HG02571 (cell line): ENCODE results near the gene ARHGAP10.
"Not testable (repeated sequence)": the region's sequence is repeated elsewhere in the genome, so short reads cannot be mapped to it uniquely, and the experiment has no call there.

ENCODE experiments used
- ATAC-seq: cut with Tn5 transposase; IDR thresholded peaks from one replicate; pipeline ENCODE4 v1.9.1; 2021; ENCODE audit warnings: mild to moderate bottlenecking, moderate library complexity; ENCODE audit not compliant: unreplicated experiment

The ARHGAP10 gene

DNA sequence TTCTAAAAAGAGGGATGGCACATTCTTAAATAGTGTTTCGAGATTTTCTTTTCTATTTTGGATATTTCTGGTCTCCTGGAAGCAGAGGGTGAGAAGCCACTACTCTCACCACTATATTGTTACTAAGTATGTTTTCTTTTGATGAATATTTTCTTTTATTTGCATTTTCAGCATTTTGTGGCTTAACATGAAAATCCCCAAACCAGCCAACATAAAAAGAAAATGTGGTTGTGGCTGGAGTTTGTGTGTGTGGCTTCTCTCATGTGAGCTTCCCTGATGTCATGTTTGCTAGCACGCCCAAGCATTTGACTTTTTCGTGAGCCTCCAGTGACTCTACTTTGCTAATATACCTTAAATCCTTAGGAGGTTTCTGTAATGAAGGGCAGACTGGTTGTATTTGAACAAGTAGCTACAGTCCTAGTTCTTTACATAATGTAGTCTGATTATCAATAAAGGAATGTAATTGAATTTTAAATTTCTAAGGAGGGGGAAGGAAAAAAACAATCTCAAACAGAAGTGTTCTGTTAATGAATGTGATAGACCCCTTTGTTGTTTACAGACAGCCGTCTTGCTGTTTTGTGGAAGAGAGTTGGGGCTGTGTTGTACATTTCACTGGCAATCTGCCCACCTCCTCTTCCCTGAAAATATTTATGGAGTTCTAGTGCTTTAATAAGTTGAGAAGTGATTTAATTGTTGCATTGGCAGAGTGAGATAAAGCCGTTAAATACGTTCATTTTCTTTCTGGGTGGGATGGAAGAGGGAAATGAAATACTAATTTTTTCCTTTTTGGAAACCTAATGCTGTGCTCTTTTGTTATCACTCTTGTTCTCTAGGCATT lies 114.6 kb downstream of the ARHGAP10 start:
- peak; percentile 78 for ATAC-seq

DNA sequence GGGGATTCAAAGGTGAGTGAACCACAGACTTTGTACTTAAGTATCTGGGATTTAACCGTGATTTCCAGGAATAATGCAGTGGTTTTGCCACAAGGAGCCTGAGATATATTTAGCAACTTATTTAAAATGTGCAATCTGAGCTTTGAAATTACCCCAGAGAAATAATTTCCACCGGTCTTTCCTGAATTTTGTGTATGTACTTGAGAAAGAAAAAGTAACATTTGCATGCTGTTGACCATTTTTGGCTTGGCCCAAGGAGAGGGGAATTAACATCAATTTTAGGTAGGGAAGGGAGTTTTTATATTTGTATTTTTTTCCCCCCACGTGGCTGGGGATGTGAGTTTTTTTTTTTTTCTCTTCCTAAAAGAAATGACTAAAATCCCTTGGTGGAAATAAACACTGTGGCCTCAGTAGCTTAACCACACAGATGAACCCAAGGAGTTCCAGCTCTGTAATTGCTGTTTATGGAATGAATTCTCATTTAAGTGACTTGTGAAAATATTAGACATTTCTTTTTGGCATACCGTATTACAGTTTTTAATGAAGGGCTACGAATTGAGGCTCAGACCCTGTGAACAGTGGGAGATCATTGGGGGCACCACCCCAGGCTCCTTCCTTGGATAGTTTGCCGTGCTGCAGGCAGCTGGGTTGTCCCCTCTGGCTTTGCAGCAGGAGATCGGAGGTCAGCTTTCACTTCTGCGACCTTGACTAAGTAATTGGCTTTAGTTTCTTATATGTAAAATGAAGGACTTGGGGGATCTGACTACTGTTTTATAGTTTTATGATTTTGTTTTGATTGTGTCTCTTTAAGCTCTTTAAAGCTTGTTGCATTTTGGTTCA lies 116.1 kb downstream of the ARHGAP10 start:
- ATAC-seq: no peak

DNA sequence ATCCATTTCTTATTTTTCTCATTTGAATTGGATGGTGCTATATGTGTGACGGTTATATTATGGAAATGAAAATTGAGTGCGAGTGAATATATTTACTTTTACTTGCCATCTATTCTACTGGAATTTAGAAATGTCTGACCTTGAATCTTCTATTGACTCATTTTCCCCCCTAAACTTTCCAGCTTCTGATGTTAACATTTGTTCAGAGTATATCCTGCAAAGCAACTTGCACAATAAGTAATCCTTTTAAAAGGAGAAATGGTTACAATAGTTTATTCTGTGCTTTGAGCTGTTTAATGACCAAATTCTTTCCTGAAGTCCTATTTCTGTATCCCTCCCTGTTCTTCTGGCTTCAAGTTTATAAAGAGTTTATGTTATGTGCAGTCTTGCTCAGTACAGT lies 116.7 kb downstream of the ARHGAP10 start:
- ATAC-seq: no peak

DNA sequence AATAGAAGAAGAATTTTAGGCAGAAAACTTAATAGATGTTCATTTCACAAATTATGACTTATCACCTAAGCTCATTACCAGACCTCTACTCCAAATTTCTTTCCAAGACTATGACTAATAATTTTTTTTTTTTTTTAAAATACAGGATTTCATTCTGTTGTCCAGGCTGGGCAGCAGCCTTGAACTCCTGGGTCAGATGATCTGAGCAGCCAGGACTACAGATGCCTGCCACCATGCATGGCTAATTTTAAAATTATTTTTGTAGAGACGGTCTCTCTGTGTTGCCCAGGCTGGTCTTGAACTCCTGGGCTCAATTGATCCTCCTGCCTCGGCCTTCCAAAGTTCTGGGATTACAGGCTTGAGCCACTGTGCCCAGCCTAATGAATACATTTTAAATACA lies 119.2 kb downstream of the ARHGAP10 start:
- ATAC-seq: no peak

DNA sequence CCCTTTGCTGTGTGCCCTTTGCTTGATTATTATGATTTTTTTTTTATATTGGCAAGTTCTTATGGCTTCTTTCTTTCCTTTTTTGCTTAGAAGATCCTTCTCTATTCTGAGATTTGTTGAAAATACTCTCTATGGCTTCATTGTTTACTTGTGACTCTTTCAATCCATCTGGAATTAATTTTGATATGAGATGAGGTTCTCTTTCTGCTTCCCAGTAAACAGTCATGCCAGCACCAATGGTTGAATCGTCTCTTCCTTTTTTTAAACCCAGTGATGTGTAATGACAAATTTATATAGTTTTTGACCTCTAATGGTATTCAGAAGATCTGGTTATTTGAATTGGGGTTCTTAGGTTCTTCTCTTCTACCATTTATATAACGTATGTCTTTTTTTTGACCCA lies 121.8 kb downstream of the ARHGAP10 start:
- no peak for ATAC-seq

DNA sequence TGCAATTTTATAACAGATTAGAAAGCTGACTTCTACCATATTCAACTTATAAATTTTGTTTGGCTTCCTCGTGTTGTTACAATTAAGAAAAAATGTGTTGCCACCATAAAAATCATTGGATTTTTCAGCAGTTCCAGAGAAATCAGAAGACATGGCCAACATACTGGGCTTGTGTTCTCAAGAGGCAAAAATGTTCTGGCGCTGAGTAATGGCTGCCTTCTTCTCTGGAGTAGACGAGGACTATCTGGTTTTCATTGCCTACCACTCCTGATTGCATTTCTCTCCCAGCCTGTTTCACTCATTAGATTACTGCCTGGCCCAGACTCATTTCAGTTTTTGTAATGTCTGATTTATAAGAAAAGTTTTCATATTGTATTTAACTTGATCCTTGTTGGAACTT lies 122.3 kb downstream of the ARHGAP10 start:
- ATAC-seq: no peak

DNA sequence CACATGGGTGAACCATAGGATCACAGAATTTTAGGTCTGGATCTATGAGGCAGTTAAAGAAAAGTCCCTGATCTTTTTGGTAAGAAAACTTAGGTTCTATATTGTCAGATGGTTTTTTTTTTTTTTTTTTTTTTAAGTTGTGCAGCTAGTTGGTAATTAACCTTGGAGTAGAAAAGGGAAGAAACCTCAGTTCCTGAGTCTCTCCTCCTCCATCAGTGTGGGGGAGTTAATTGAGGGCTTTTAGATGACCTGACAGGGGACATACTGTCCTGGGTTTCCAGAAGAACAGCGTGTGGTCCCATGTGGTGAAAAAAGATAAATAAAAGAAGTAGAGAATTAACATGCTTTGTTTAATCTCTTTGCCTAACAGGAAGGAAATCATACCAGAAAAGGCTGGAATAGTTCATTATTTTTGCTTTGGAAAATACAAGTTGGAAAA lies 123.7 kb downstream of the ARHGAP10 start:
- no peak for ATAC-seq

DNA sequence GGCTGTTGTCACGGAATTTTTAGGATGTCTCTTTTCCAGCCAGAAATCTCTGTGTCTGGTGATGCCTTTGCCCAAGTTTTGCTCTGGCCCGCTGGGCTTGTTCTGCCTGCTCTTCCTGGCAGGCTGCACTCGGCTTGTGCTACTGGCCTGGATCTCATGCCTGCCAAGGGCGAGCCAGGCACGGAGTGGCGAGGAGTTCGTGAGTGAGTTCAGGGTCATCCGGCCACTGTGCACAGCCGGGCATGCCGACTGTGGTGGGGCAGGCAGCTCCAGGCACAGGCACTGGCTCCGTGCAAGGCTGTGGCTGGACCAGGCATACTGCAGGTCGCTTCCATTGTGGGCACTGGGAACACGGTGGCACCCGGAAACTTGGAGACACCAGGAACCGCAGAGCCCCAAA lies 129.1 kb downstream of the ARHGAP10 start:
- no peak for ATAC-seq

DNA sequence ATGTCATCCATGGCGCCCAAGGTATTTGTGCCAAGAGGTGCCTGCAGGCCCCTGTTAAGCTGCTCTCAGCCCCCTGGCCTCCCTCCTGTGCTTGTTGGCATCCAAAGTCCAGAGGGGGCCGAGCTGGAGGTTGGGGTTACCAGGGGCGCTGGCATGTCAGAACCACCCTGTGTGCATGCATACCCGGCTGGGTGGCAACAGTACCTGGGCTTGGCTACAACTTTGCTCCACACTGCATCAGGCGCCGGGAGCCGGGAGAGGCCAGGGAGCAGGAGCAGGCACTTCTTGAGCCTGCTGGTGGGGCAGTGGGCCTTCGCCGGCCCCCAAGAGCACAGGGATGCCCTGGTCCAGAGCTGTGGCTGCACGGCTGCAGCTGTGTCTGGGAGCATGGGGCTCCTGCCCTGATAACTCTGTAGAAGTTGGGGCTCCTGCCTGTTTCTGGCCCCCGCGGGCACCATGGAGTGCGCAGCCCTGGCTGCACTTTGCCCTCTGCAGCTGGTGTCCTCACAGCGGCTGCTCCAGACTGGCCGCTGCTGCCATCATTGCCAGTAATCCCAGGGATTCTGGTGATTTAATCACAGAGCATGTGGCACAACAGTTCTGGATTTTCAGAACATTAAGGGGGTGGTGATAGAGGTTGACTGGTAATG lies 130.3 kb downstream of the ARHGAP10 start:
- no peak for ATAC-seq

DNA sequence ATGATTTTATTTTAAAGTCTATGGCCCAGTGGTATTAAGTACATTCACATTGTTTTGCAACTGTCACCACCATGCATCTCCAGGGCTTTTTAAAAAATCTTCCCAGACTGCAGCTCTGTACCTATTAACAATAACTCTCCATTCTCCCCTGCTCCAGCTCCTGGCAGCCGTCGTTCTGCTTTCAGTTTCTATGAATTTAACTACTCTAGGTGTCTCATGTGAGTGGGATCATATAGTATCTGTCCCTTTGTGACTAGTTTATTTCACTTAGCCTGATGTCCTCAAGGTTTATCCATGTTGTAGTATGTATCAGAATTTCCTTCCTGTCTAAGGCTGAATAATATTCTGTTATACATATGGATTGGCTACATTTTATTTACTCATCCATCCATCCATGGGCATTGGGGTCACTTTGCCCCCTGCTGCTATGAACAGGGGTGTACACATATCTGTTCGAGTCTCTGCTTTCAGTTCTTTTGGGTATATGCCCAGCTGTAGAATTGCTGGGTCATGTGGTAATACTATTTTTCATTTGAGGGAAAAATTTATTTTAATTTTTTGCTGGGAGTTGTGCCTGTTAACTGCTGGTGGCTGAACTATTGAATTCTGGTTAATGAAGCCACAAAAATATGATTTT lies 131.3 kb downstream of the ARHGAP10 start:
- ATAC-seq: peak; percentile 67

DNA sequence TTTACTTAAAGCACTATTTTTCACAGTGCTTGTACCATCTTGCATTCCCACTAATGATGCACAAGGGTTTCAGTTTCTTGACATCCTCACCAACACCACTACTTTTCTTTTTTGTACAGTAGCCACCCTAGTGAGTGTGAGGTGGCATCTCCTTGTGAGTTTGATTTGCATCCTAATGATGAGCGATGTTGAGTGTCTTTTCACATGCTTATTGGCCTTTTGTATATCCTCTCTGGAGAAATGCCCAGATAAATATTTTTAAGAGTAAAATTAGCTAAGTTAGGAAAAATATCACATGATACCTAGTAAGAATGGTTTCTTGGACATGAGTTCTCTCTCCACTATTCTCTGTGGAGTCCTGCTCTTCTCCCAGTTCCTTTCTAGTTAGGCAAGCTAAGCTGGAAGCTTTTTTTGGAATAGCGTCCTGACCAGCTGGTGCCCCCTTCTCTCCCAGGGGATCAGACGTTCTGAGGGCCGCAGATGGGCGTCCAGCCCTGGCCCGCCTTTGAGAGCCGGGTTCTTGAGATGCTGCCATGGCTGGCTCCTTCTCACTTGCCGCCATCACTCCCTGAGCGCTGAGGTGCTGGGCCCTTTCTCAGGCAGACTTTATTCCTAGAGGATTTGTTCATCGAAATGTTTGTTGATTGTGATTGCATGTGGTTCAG lies 132.1 kb downstream of the ARHGAP10 start:
- ATAC-seq: no peak

DNA sequence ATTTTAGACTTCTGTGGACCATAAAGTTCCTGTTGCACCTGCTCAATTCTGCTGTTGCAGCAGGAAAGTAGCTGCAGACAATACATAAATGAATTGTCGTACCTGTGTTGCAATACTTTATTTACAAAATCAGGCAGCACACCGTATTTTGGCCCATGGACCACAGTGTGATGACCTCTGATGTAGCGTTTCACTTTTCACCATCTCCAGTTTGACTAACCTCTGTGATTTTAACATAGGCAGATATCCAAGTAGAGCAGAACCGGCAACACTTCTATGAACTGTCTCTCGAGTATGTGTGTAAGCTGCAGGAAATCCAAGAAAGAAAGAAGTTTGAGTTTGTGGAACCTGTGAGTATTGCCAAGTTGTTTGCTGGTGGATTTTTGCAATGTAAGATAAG lies 132.7 kb downstream of the ARHGAP10 start:
- no peak for ATAC-seq

DNA sequence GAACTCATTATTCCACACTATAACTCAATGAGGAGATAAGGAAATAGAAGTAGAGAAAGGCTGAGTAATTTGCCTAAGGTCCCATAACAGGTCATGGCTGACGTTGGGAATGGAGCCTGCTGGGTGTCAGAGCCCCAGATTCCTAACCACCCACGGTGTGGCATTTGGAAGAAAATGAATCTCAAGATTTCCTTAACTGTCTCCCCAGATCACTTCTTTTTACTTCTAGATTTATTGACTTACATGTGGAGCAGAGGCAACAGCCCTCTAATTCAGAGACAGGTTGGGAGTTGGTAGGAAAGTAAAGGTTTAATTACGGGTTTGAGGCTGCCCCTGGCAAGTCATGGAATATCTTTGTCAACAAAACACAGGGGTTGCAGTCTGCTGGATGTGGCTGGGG lies 134.0 kb downstream of the ARHGAP10 start:
- no peak for ATAC-seq

DNA sequence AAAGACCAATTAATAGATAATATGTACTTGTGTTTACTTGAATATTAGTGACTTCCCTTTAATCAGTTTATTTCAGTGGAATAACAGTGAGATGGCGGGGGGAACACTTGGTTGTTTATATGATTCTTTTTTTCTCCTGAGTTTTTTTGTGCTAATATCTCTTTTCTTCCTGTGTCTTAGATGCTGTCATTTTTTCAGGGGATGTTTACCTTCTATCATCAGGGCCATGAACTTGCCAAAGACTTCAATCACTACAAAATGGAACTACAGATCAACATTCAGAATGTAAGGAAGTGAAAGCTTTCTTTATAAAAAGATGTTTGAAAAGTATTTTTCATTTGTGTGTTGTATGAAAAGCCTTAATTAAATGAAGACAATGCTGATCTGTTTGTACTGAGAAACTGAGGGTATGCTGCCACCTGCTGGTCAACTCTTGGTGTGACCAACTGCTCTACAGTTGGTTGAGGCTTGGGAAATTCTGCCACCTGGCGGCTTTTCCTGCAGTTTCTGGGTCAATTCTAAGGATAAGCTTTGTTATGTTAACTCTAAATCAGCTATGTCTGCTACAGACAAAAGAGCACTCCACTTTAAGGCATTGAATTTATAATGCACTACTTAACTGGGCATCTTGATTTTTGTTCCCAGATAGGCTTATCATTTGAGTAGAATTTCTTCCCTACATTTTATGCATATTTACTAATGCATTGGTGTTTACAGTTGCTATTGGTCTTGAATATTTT lies 134.8 kb downstream of the ARHGAP10 start:
- ATAC-seq: peak; percentile 86

DNA sequence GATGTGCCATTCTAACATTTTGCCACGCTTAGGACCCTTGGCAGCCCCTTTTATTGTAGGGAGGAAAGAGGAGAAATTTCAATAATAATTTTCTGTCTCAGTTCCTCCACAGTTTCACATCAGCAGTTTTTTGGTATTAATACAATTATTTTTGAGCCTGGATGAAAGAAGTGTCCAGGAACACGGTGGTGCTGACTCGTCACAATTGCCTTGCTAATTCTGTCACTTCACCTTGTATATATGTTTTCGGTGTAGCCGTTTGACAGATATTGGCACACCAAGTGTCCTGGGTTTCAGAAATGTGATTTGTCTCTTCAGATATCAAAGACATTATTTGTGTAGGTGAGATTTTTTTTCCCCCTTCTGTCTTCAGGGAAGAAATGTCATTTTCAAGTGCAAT lies 142.2 kb downstream of the ARHGAP10 start:
- no peak for ATAC-seq

DNA sequence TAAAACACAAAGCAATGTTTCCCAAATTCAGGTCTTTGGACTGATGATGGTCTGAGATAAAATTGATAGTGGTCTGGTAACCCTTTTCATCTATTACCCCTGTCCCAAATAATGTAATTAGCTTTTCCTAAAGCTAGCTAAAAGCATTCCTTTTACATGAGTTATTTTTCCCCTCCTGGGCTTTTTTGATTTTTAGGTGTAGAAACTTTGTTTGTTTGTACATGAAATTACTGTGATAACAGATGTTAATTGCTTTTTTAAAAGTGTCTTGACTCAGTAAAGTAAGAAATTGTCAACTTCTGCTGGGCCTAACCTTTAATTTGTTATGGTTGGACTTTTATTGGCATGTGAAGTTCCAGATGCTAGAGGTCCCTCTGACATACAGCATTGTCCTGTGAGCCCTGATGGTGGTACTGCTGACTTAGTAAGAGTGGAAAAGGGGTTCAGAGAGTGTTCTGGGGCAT lies 145.5 kb downstream of the ARHGAP10 start:
- ATAC-seq: no peak

DNA sequence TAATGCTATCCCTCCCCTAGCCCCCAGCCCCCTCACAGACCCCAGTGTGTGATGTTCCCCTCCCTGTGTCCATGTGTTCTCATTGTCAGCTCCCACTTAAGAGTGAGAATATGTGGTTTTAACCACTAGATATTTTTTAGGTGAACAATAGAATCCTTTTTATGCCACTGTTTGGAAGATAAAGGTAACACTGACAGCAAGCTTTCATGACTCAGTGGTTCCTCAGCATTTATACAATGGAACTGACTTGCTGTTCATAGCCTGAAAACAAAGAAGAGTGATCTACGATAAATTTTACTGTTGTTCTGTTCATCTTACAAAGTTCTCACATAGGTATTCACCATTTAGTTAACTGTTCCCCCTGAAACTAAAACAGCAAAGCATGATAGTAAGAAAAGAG lies 147.8 kb downstream of the ARHGAP10 start:
- ATAC-seq: no peak

DNA sequence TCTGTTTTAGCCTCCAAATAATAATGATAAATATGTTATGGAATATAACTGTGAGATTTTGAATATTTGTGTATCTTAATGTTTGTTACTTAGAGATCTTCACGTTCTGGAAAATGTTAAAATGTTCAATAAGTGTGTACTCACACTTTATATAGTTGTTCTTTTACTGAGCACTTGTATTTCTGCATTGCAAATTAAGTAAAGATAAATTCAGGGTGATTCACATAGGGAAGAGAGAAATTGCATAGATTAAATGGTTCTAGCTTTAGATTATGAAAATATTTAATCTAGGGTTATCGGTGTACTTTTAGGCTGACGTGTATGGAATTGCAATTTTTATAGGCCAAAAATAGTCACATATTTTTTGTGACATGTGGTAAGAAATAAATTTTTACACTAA lies 148.6 kb downstream of the ARHGAP10 start:
- ATAC-seq: no peak

DNA sequence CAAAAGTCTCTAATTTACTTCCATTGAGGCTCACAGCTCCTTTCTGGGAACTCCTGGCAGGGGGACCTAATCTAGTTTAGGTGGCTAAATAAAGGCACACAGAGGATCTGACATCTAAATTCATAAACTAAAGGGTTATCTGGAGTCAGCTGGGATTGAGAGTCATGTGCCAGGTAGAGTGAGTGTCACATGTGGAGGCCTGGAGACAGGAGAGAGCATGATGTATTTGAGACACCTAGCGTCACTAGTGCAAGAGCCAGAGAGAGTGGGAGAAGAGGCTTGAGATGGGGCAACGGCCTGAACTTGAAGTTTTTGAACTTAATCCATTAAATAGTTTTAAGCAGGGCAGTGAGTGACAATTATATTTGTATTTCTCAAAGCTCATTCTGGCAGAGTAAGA lies 152.6 kb downstream of the ARHGAP10 start:
- ATAC-seq: no peak

DNA sequence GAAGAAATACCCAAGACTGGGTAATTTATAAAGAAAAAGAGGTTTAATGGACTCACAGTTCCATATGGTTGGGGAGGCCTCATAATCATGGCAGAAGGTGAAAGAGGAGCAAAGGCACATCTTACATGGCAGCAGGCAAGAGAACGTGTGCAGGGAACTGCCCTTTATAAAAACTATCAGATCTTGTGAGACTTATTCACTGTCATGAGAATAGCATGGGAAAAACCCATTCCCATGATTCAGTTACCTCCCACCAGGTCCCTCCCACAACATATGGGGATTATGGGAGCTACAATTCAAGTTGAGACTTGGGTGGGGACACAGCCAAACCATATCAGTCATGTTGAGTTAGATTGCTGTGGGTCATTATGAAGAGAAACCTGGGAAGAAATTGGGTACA lies 153.3 kb downstream of the ARHGAP10 start:
- not testable (repeated sequence) for ATAC-seq
